HG03196 (cell line): ENCODE data around the gene TUBGCP4.
"Not testable (repeated sequence)": the region's sequence is repeated elsewhere in the genome, so short reads cannot be mapped to it uniquely, and the experiment has no call there.

Experiments used
- ATAC-seq: cut with Tn5 transposase; IDR thresholded peaks from one replicate; pipeline ENCODE4 v1.9.1; 2021; ENCODE audit not compliant: unreplicated experiment

Gene TUBGCP4, protein sequence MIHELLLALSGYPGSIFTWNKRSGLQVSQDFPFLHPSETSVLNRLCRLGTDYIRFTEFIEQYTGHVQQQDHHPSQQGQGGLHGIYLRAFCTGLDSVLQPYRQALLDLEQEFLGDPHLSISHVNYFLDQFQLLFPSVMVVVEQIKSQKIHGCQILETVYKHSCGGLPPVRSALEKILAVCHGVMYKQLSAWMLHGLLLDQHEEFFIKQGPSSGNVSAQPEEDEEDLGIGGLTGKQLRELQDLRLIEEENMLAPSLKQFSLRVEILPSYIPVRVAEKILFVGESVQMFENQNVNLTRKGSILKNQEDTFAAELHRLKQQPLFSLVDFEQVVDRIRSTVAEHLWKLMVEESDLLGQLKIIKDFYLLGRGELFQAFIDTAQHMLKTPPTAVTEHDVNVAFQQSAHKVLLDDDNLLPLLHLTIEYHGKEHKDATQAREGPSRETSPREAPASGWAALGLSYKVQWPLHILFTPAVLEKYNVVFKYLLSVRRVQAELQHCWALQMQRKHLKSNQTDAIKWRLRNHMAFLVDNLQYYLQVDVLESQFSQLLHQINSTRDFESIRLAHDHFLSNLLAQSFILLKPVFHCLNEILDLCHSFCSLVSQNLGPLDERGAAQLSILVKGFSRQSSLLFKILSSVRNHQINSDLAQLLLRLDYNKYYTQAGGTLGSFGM

DNA sequence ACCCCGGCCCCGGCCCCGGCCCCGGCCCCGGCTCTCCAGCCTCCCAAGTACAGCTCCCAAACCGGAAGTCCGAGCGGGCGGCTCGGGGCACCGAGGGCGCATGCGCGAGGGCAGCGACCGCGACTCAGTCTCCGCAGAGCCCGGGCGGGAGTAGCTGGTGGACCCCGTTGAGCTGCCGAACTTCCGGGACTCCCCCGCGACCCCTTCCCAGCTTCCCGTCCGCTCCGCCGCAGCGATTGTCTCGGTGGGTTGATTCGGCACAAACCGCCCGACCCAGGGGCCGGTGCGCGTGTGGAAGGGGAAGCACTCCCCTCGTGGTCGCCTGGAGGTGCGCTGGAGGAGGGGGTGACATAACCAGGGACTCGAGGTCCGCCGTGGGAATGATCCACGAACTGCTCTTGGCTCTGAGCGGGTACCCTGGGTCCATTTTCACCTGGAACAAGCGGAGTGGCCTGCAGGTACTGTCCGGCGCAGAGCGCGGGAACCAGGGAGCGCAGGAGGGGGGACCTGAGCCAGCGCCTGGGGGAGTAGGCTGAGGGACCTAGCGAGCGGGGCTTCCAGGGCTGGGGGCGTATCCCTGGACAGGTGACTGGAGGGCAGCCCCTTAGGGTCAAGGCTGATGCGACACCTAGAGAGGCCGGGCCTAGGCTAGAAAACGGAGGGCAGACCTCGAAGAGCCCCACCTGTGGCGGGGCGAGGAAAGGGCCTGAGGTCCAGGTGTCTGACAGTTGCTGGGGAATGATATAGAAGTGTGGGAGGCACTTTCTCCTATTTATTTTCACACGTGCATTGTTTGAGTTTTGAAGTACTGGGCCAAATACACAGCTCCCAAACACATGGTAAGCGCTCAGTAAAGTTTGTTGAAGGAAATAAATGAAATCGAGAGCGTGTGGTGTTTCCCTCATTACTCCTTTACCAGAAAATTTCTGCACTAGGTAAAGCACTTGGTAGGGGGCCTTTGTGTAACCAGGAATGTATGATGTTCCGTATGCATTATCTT is at the start of gene TUBGCP4, which contains the start of gene ZSCAN29:
Gene TUBGCP4 (plus strand): TSS at position 127 of the 1,000 bp plus-strand sequence. CDS start 254 bp downstream, at position 381.
Gene ZSCAN29 (minus strand): TSS at position 69 of the 1,000 bp plus-strand sequence. CDS start 1,130 bp downstream, outside the sequence.
- peak; percentile 54 for ATAC-seq

DNA sequence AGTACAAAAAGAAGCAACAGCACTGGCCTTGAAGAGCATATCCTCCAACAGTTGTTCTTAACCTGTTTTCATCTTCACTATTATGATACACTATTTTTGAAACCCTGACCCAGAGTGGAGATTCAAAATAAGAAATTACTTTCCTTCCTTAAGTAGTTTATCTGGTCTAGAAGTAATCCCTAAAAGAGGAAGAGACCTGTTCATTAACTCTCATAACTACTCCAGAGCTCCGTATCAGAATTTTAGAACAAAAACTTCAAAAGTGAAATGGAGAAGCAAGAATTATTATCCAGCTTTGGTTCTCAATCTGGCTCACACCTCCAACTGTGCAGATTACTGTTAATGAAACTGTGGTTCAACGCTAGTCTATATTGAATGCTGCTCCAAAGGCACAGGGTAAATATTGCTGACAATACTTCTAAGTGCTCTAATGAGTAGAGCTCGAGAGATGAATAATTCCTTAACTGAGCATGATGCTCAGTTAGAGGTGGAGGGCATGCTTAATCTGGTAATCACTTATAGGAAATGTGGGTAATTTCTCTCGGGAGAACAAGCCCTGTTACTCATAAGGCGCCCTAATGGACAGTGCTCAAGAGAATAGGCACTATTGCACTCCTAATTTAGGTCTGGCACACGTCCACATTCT is 45.7 kb upstream of the TUBGCP4 start:
- ATAC-seq, result no peak

DNA sequence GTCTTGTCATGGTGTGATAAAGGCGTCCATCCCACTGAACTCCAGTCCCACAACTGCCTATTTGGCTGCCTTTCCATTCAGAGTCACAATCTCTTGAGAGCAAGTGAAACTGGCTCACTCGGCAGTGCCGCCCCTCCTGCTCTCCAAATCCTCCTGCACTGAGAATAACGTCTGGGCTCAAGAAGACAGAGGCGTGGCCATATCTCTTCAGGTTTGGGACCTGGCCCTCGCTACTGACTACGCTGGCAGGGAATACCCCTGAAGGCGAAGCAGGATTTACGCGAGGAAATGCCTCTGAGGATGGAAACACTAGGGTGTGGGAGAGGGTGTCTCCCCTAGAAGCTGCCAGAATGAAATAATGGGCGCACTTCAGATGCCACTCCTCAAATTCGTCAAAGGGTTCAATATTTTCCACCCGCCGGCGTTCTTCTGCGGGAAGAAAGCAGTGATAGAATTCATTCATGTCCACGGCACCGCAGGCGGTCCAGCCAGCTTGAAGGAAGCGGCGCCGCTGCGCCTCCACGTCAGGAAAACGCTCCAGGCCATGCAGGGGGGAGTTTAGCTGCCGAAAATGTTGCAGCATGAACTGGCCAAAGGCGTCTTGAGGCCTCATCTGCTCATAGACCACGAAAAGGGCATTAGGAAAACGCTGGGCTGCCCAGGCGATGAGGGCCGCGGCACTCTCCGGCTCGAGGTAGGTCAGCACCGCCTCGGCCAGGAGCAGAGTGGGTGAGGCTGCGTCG is 41.5 kb upstream of the TUBGCP4 start:
- ATAC-seq, result no peak

DNA sequence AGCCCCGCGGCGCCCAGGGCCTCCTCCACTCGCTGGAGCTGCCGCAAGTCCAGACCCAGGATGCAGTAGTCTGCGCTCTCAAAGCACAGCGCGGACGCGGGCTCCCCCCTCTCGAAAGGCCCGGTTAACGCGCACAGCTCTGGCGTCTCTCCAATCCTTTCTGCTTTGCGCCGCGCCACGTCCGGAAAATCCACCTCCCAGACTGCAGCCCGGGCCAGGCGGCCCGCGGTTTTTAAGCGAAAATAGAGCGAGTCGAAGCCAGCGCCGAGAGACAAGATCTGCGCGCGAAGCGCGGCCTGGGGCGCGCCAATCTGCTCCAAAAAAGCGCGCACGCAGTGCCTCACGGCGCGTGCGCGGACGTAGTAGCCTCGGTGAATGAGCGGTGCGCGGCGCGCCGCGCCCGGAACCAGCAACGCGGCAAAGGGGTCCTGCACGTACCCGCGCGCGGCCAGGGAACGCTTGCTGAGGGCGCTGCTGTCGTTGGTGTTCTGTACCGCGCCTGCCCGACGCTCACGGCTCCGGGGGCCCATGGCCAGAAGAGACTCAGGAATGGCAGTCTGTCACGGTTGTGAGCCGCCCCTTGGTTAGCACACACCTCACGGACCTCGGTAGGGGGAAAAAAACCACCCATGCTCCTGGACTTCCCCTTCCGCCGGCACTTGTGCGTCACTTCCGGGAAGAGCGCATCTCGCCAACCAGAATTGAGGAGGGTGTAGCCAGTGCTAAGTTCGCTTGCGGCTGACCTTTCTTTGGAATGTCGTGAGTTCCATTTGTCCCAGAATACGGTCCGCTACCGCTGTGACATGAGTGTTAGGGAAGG is 40.7 kb upstream of the TUBGCP4 start, which contains the start of gene LCMT2:
Gene LCMT2 (minus strand): TSS at position 614 of the 820 bp plus-strand sequence. CDS start 84 bp downstream, at position 530.
- peak; percentile 81 for ATAC-seq

DNA sequence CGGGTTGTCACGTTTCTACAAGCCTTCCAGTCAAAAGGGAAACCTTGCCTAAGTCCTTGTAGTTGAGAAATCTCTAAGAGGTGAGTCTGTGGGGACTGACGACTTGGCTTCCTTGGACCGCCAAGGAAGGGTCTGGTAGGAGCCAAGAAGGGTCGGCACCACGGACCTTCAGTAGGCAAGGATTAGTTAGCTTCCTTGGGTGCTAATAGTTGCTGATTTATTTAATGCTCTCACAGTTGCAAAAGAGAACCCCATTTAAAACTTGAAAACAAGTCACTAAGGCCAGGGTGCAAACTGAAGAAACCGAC is 40.2 kb upstream of the TUBGCP4 start:
- ATAC-seq, result peak; percentile 35

DNA sequence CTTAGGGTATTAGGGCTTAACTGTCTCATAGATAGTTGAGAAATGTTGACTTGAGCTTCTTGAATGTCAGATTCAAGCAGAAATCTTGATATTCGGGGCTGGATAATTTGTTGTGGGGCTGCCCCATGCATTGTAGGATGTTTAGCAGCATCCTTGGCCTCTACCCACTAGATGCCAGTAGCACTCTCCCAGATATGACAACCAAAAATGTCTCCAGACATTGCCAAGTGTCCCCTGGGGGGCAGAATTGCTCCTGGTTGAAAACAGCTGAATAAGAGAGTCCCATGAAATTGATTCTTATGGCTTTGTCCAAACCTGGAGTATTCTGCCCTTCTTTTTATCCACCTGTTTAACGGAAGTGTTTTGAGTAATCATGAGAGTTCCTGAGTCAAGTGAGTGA is 24.6 kb upstream of the TUBGCP4 start:
- no peak for ATAC-seq

DNA sequence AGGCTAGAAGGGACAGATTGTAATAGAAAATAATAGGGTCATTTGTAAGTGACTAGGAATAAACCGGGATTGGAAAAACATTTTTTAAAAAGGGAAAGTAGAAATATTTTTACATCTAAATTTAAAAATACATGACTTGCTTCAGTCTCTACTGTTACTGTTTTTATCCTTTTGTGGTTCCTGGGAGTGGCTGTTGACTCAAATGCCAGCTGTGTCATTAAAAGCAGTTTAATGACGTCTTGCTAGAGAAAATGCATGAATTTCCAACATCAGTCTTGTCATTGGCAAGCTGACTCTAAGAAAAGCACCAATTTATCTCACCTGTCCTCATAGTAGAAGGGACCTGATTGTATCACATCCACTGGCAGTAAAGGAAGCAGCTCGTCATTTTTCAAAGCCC is 23.8 kb upstream of the TUBGCP4 start:
- ATAC-seq, result no peak

DNA sequence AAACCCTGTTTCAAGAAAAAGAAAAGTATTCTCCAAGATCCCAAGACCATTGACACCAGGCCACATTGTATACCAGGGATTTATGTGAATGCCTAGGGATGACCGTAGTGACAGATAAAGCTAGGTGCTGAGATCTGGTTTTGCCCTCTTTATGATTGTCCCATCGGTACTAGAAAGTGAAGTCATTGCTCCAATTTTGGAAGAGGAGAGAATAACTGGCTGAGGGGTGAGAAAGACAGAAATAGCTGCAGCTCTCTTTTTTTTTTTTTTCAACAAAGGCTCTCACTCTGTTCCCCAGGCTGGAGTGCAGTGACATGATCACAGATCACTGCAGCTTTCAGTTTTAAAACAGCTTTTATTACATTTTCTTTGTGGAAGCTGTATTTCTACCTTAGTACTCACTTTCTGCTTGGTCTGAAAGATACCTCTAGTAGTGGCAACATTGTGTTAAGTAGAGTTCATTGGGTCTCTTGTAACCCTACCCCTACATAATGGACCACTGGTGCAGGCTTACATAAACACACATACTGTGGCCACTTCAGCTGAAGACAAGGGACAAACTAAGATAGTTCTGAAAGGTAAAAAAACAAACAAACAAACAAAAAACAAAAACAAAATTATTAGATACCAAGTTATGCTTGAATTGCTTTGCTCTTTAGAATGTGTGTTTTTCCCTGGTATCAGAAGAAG is 18.1 kb upstream of the TUBGCP4 start:
- no peak for ATAC-seq

DNA sequence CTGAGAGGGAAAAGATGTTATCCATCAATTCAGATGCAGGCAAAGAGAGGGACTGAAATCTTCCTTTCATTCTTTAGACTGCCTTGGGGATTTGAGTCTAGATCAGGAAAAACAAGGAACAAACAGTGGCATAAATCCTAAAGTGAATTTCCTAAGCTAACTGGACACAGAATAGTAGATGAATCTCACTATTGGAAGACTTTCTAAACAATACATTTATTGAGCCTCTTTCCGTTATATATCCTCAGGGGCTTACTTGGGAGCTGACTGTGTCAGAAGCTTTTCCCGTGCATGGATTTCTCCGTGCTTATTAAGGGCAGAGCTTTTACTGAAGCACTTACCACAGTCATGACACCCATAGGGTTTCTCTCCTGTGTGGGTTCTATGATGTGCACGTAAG is 10.1 kb upstream of the TUBGCP4 start:
- ATAC-seq, result no peak

DNA sequence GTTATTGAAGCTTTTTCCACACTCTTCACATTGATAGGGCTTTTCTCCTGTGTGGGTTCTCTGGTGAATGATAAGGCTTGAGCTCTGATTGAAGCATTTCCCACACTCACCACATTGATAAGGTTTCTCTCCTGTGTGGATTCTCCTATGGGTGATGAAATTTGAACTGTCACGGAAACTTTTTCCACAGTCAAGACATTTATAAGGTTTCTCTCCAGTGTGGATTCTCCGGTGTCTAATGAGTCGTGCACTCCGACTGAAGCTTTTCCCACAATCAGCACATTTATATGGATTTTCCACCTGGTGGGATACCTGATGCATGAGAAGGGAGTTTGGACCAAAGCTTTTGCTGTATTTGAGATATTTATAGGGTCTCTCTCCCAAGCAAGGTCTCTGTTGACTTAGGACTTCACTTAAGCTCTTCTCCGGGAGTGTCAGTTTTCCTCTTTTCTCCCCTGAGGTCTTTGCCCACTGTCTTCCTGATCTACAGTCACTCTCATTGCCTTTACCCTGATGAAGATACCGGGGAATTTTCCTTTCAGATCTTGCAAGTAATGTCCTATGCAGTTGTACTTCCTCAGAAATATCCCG is 9.5 kb upstream of the TUBGCP4 start:
- ATAC-seq, result no peak

DNA sequence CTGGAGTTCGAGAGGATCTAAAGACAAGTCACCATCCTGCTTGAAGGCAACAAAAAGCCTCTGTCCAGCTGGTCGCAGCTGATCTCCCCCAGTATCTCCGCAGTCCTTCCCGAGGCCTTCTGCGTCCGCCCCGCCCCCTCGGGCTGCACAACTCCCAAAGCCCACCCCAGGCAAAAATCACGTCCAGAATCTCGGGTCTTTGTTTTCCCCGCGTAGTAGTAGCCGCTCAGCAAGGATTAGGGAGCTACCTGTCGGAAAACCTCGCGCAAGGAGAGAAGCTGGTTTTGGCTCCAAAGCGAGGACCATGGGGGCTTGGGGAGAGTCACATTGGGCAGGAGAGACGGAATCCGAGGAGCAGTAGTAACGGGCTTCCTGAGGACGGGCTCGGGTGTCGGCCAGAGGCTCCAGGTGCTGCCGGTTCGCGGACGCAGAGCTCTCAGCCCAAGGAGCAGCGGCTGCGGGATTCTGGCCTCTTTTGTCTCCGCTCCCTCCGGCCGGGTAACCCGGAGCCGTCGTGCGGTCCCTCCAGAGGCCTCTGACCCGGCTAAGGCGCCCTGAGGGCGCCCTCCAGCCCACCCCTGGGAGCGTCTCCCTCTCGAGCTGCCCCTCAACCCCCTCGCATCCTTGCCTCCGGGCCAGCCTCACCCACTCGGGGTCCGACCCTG is 459 bp upstream of the TUBGCP4 start:
- no peak for ATAC-seq

DNA sequence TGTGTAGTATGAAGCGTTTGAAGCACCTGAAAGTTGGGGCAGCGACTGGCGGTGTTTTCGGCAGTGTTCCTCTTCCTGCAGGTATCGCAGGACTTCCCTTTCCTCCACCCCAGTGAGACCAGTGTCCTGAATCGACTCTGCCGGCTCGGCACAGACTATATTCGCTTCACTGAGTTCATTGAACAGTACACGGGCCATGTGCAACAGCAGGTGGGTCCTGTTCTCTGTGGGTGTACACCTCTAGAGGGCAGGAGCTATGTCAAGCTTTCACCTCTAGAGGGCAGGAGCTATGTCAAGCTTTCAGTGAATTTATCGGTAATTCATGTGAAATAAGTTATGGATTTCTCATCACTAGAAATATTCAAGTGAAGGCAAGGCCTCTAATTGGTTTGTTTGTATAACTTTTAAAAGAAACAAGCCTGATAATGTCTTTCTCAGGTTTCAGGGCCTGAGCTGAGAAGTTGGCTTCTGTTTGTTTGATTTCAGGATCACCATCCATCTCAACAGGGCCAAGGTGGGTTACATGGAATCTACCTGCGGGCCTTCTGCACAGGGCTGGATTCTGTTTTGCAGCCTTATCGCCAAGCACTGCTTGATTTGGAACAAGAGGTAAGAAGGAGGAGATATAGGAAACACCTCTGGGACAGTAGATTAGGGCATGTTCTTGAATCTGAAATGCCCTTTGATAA is 5.3 kb downstream of the TUBGCP4 start:
- no peak for ATAC-seq

DNA sequence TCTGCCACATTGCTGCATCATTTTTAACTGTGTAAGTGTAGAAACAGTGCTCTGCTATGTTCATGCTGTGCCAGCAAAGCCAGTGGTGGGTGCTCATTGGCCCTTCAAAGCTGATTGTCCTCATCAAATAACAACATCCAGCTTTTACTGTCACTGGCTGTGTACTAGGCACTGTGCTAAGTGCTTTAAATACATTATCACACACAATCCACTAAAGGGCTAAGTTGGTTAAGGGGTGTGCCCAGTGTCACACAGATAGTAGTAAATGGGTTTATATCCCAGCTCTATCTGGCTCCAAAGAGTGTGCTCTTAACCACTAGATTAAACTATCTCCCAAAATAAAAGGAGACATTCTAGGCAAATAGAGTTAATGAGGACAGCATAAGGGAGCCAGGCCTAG is 7.7 kb downstream of the TUBGCP4 start:
- ATAC-seq, result no peak

DNA sequence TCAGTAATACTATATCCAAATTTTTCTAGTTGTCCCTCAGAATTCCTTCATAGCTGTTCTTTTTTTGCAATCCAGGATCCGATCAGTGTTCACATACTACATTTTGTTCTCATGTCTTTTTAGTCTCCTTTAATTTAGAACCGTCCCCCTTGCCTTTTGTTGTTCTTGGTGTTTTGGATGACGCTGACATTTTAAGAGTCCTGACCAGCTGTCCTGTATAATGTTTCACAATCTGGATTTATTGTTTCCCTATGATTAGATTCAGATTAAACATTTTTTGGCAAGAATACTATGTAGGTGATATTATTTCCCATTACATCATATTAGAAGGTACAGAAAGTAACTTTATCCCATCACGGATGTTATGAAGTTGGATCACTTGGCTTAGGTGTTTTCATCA is 11.4 kb downstream of the TUBGCP4 start:
- ATAC-seq, result no peak

DNA sequence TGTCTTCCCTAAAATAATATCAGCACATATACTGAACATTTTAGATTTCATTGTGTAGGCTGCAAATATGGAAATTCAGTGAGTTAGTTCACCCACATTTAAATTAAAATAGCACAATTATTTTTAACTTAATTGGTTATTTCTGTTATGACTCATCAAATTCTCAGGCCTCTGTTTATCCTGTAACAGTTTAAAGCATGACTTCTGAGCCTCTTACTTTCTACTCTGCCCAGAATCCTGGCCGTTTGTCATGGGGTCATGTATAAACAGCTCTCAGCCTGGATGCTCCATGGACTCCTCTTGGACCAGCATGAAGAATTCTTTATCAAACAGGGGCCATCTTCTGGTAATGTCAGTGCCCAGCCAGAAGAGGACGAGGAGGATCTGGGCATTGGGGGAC is 12.2 kb downstream of the TUBGCP4 start:
- no peak for ATAC-seq

DNA sequence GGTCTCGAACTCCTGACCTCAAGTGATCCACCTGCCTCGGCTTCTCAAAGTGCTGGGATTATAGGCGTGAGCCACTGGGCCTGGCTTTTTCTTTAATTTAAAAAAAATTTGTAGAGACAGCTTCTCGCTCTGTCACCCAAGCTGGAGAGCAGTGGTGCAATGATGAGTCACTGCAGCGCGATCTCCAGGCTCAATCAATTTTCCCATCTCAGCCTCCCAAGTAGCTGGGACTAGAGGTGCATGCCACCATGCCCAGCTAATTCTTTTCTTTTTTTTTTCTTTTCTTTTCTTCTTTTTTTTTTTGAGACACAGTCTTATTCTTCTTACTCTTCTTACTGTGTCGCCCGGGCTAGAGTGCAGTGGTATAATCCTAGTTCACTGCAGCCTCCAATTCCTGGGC is 19.8 kb downstream of the TUBGCP4 start:
- no peak for ATAC-seq

DNA sequence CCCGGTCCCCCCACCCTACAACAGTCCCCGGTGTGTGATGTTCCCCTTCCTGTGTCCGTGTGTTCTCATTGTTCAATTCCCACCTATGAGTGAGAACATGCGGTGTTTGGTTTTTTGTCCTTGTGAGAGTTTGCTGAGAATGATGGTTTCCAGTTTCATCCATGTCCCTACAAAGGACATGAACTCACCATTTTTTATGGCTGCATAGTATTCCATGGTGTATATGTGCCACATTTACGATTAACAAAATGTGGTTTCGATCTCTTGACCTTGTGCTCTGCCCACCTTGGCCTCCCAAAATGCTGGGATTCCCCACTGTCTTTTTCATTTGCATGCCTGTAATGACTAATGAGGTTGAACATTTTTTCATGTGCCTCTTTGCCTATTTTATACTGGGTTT is 22.7 kb downstream of the TUBGCP4 start:
- ATAC-seq, result not testable (repeated sequence)
